ENCODE results near the gene KL. TPM values are rescaled to one million over a fixed set of nuclear protein-coding genes. Genes with fewer than 3 reads are reported as not detected.

The KL gene
- polyA plus RNA-seq, 1 experiment, result not detected

DNA sequence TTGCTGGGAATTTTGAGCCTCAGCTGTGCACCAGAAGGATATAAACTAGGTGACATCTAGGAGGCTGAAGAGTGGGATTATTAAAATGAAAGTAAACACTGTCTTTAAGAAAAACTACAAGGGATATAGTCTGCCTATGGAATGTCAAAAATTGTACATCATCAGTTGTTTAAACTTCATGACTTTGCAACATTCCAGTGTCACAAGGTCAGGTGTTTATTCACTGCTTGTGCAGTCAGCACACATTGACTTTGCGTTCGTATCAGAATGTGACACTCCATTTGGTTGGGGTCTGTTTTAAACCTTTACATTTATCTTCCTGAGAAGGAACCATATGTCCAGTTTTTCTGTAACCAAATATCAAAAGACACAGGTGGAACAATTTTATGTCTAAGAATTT is 85.6 kb downstream of the KL start:
- no peak for DNase-seq (ENCODE audit: low read depth)
- Histone ChIP-seq H3K27me3 (ENCODE audit: control insufficient read depth, insufficient read depth, low read length) (no peaks in the 10 kb centered on the region), H3K4me3 (ENCODE audit: low read depth, low read length) (no peak overlapping the region), H3K36me3 (ENCODE audit: control insufficient read depth, insufficient read depth, low read length) (peaks cover 12% of the 10 kb centered on the region)
- POLR2A ChIA-PET, result no interaction called here
- TF ChIP-seq, protein P1, sequence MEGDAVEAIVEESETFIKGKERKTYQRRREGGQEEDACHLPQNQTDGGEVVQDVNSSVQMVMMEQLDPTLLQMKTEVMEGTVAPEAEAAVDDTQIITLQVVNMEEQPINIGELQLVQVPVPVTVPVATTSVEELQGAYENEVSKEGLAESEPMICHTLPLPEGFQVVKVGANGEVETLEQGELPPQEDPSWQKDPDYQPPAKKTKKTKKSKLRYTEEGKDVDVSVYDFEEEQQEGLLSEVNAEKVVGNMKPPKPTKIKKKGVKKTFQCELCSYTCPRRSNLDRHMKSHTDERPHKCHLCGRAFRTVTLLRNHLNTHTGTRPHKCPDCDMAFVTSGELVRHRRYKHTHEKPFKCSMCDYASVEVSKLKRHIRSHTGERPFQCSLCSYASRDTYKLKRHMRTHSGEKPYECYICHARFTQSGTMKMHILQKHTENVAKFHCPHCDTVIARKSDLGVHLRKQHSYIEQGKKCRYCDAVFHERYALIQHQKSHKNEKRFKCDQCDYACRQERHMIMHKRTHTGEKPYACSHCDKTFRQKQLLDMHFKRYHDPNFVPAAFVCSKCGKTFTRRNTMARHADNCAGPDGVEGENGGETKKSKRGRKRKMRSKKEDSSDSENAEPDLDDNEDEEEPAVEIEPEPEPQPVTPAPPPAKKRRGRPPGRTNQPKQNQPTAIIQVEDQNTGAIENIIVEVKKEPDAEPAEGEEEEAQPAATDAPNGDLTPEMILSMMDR (IDR thresholded peaks at IDR 0.05; ENCODE audit: insufficient read depth, low read depth, low read length), result no peak
- CTCF ChIA-PET, result no interaction called here

DNA sequence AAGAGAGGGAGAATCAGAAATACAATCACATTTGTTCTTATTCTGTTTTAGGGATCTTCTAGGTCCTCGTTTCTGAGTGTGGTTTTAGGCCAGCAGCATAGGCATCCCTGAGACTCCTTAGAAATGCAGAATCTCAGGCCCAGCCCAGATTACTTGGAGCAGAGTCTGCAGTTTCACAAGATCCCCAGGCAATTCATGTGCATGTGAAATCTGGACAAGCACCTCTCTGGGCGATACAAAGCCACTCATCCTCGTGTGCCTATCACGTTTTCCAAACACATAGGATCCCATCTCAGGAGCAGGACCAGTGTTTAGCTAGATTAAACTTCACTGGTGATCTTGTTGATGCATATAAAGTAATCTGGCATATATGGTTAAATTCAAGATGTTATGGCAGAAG is 87.2 kb downstream of the KL start:
- Histone ChIP-seq H3K4me3 (ENCODE audit: low read depth, low read length) (no peak overlapping the region), H3K36me3 (ENCODE audit: control insufficient read depth, insufficient read depth, low read length) (peaks cover 14% of the 10 kb centered on the region), H3K27me3 (ENCODE audit: control insufficient read depth, insufficient read depth, low read length) (no peaks in the 10 kb centered on the region)
- POLR2A ChIA-PET, result no interaction called here
- no peak for DNase-seq (ENCODE audit: low read depth)
- CTCF ChIA-PET, result interaction anchor here (1.0 kb wide), 1 partner anchor 24 kb away, joined by 3 read pairs; no protein-coding TSS in a partner anchor
- TF ChIP-seq, protein P1 (IDR thresholded peaks at IDR 0.05; ENCODE audit: insufficient read depth, low read depth, low read length), result no peak

- H3K36me3 ChIP-seq (ENCODE audit: control insufficient read depth, insufficient read depth, low read length), result peaks cover 19% of the 10 kb centered on the region
- H3K4me3 ChIP-seq (ENCODE audit: low read depth, low read length), result no peak overlapping the region
- ChIA-PET CTCF (interaction anchor here (0.7 kb wide), 1 partner anchor 205 kb away, joined by 3 read pairs; no protein-coding TSS in a partner anchor), POLR2A (no interaction called here)
- TF ChIP-seq, protein P1 (IDR thresholded peaks at IDR 0.05; ENCODE audit: insufficient read depth, low read depth, low read length), result no peak
- no peak for DNase-seq (ENCODE audit: low read depth)
- H3K27me3 ChIP-seq (ENCODE audit: control insufficient read depth, insufficient read depth, low read length), result no peaks in the 10 kb centered on the region
Observed at GRCh38 chr13:33105387-33106005, 89.3 kb downstream of the KL start.

GRCh38 chr13:33106656-33107360 is 90.6 kb downstream of the KL start:
- TF ChIP-seq, protein P1 (IDR thresholded peaks at IDR 0.05; ENCODE audit: insufficient read depth, low read depth, low read length), result no peak
- DNase-seq (ENCODE audit: low read depth), result no peak
- ChIA-PET POLR2A (no interaction called here), CTCF (no interaction called here)
- H3K36me3 ChIP-seq (ENCODE audit: control insufficient read depth, insufficient read depth, low read length), result peaks cover 19% of the 10 kb centered on the region
- H3K4me3 ChIP-seq (ENCODE audit: low read depth, low read length), result no peak overlapping the region
- no peaks in the 10 kb centered on the region for H3K27me3 ChIP-seq (ENCODE audit: control insufficient read depth, insufficient read depth, low read length)

- CTCF ChIA-PET, result no interaction called here
- DNase-seq (ENCODE audit: low read depth), result no peak
- no peaks in the 10 kb centered on the region for H3K27me3 ChIP-seq (ENCODE audit: control insufficient read depth, insufficient read depth, low read length)
- peaks cover 19% of the 10 kb centered on the region for H3K36me3 ChIP-seq (ENCODE audit: control insufficient read depth, insufficient read depth, low read length)
- no peak overlapping the region for H3K4me3 ChIP-seq (ENCODE audit: low read depth, low read length)
- POLR2A ChIA-PET, result no interaction called here
- TF ChIP-seq, protein P1 (IDR thresholded peaks at IDR 0.05; ENCODE audit: insufficient read depth, low read depth, low read length), result no peak
Observed at GRCh38 chr13:33107361-33107760, 91.1 kb downstream of the KL start.
